Liver (tissue), 3 donors: ENCODE measurements around the gene TSR2.

ENCODE experiments used
- CTCF ChIP-seq: fragments of 150-350 bp; IDR thresholded peaks from 2 replicates; pipeline ENCODE4 v1.5.1; 2017; ENCODE audit warnings: improper control_type of control experiment, low read depth, low read length; ENCODE audit not compliant: missing input control
- GABPA ChIP-seq, 2 donors: IDR thresholded peaks in 1 of 2; conservative IDR thresholded peaks in 1 of 2; 2 replicates each; pipeline ENCODE4 v1.6.1; 2016; ENCODE audit warnings: antibody characterized with exemption in 2 of 2, mild to moderate bottlenecking in 1 of 2, moderate library complexity in 1 of 2
- MAX ChIP-seq: IDR thresholded peaks from 2 replicates; pipeline ENCODE4 v1.6.1; 2016; ENCODE audit warnings: antibody characterized with exemption
- NR2F2 ChIP-seq: IDR thresholded peaks from 2 replicates; pipeline ENCODE4 v1.6.1; 2016; ENCODE audit warnings: antibody characterized with exemption
- TAF1 ChIP-seq: conservative IDR thresholded peaks from 2 replicates; pipeline ENCODE4 v1.6.1; 2016; ENCODE audit warnings: antibody characterized with exemption, mild to moderate bottlenecking
- YY1 ChIP-seq: IDR thresholded peaks from 2 replicates; pipeline ENCODE4 v1.6.1; 2016; ENCODE audit warnings: antibody characterized with exemption, mild to moderate bottlenecking
- ZBTB33 ChIP-seq: IDR thresholded peaks from 2 replicates; pipeline ENCODE4 v1.6.1; 2016; ENCODE audit warnings: antibody characterized with exemption
- donor health status: healthy.
- donor health status: healthy.

GRCh38 chrX:54447461-54447860 lies 7.3 kb downstream of the TSR2 start:
- peak; percentile 16 for TF ChIP-seq CTCF
- TF ChIP-seq MAX, result no peak
- TF ChIP-seq TAF1, result no peak
- no peak for TF ChIP-seq GABPA (IDR thresholded peaks at IDR 0.05 in 1 of 2, conservative IDR thresholded peaks at IDR 0.05 in 1 of 2)
- no peak for TF ChIP-seq YY1
- TF ChIP-seq NR2F2, result no peak
- no peak for TF ChIP-seq ZBTB33
